DOHH2 (cell line): Measurements from ENCODE around the gene B3GALT2.

Experiments used
- CTCF ChIP-seq: fragments of 200-600 bp; sonication (generic); IDR thresholded peaks from one replicate; pipeline ENCODE4 v1.5.1; 2014; ENCODE audit warnings: antibody characterized with exemption, mild to moderate bottlenecking, low read depth, low read length; ENCODE audit not compliant: poor library complexity, severe bottlenecking
- EZH2phosphoT487 ChIP-seq: fragments of 200-600 bp; sonication (generic); IDR thresholded peaks from 2 replicates; pipeline ENCODE4 v1.6.1; 2017; ENCODE audit warnings: borderline replicate concordance, mild to moderate bottlenecking, antibody characterized with exemption, low read length, moderate library complexity, mixed read lengths

GRCh38 chr1:193211539-193211938, 25.1 kb upstream of the B3GALT2 start:
- TF ChIP-seq CTCF (no peak), EZH2phosphoT487 (no peak)
